Measurements from ENCODE around the gene TMEM63A. TPM values are rescaled to one million over a fixed set of nuclear protein-coding genes. Genes with fewer than 3 reads are reported as not detected.

The TMEM63A gene
- total and polyA plus RNA-seq, 2 of the 13 experiments (the other 11 are each of a cell fraction or from before 2014, with no cell fraction given), result 23.9 to 53.3 TPM

DNA sequence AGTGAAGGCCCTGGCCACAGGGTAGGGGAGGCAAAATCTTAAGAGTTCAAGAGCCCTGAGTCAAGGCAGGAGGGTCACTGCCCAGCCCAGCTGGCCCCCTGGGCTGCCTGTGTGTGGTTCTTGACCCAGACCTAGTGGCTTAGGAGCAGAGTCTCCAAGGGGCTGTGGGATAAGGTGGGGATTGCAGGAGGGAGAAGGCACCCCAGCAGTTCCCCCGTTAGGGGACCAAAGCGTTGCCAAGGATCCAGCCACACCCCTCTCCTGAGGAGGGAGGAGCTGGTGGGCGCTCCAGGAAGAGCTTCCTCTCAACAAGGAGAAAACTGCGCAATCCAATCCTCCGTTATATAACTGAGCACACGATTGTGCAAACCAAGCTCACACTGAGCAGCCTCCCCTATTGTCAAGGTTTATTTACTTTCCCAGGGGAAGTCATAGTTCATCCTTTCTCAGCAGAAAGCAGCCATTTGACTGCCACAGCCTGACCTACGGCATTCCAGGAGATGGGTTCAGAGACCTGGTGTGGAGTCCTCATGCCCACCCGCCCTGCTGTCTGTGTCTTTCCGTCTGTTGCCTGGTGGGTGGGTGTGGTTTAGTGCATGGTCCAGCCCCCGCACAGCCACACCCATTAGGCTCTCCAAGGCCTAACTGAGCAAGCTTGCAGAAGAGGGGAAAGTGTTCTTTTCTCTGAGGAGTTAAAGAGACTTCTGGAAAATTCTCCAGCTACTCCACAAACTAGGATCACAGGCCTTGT is 68.8 kb downstream of the TMEM63A start (continued):
- TF ChIP-seq, protein P1, sequence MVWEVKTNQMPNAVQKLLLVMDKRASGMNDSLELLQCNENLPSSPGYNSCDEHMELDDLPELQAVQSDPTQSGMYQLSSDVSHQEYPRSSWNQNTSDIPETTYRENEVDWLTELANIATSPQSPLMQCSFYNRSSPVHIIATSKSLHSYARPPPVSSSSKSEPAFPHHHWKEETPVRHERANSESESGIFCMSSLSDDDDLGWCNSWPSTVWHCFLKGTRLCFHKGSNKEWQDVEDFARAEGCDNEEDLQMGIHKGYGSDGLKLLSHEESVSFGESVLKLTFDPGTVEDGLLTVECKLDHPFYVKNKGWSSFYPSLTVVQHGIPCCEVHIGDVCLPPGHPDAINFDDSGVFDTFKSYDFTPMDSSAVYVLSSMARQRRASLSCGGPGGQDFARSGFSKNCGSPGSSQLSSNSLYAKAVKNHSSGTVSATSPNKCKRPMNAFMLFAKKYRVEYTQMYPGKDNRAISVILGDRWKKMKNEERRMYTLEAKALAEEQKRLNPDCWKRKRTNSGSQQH (CRISPR knock-in tag; IDR thresholded peaks at IDR 0.05; ENCODE audit: low read depth), result no peak
- TF ChIP-seq GPN1 (CRISPR knock-in tag; IDR thresholded peaks at IDR 0.05; ENCODE audit: borderline replicate concordance) (no peak), ZFP1 (CRISPR knock-in tag; IDR thresholded peaks at IDR 0.05) (peak; percentile 92), ZNF781 (CRISPR knock-in tag; IDR thresholded peaks at IDR 0.05; ENCODE audit: borderline replicate concordance, not compliant biosample characterization) (no peak), ZNF547 (CRISPR knock-in tag; IDR thresholded peaks at IDR 0.05) (peak; percentile 85; the same call in 1 of the 2 replicates), ZKSCAN5 (CRISPR knock-in tag; IDR thresholded peaks at IDR 0.05) (0 out of 2 replicates have a peak, but pooled peaks have one; percentile 40), CEBPG (CRISPR knock-in tag; IDR thresholded peaks at IDR 0.05) (peak; percentile 99), ZNF331 (CRISPR knock-in tag; IDR thresholded peaks at IDR 0.05) (peak; percentile 93), HNF4G (IDR thresholded peaks at IDR 0.05; ENCODE audit: borderline replicate concordance, low read depth, low read length) (peak; percentile 87), HNF4G (CRISPR knock-in tag; IDR thresholded peaks at IDR 0.05; ENCODE audit: borderline replicate concordance, low read depth) (peak; percentile 91), ZFP41 (CRISPR knock-in tag; IDR thresholded peaks at IDR 0.05; ENCODE audit: borderline replicate concordance) (no peak), MIER2 (CRISPR knock-in tag; IDR thresholded peaks at IDR 0.05) (peak; percentile 69; the same call in 1 of the 2 replicates), MED8 (CRISPR knock-in tag; IDR thresholded peaks at IDR 0.05; ENCODE audit: insufficient replicate concordance) (no peak), ZBTB7A (CRISPR knock-in tag; IDR thresholded peaks at IDR 0.05) (peak; percentile 78; the same call in 1 of the 2 replicates), YEATS2 (CRISPR knock-in tag; IDR thresholded peaks at IDR 0.05; ENCODE audit: borderline replicate concordance) (peak; percentile 82; the same call in 1 of the 2 replicates), MZF1 (CRISPR knock-in tag; IDR thresholded peaks at IDR 0.05; ENCODE audit: borderline replicate concordance) (peak; percentile 41; the same call in 1 of the 2 replicates)
- TF ChIP-seq, protein P2, sequence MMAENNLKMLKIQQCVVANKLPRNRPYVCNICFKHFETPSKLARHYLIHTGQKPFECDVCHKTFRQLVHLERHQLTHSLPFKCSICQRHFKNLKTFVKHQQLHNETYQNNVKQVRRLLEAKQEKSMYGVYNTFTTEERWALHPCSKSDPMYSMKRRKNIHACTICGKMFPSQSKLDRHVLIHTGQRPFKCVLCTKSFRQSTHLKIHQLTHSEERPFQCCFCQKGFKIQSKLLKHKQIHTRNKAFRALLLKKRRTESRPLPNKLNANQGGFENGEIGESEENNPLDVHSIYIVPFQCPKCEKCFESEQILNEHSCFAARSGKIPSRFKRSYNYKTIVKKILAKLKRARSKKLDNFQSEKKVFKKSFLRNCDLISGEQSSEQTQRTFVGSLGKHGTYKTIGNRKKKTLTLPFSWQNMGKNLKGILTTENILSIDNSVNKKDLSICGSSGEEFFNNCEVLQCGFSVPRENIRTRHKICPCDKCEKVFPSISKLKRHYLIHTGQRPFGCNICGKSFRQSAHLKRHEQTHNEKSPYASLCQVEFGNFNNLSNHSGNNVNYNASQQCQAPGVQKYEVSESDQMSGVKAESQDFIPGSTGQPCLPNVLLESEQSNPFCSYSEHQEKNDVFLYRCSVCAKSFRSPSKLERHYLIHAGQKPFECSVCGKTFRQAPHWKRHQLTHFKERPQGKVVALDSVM (CRISPR knock-in tag; IDR thresholded peaks at IDR 0.05), result no peak
- TF ChIP-seq, protein P3, sequence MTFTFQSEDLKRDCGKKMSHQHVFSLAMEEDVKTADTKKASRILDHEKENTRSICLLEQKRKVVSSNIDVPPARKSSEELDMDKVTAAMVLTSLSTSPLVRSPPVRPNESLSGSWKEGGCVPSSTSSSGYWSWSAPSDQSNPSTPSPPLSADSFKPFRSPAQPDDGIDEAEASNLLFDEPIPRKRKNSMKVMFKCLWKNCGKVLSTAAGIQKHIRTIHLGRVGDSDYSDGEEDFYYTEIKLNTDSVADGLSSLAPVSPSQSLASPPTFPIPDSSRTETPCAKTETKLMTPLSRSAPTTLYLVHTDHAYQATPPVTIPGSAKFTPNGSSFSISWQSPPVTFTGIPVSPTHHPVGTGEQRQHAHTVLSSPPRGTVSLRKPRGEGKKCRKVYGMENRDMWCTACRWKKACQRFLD (CRISPR knock-in tag; IDR thresholded peaks at IDR 0.05; ENCODE audit: borderline replicate concordance), result no peak
- TF ChIP-seq, protein P4, sequence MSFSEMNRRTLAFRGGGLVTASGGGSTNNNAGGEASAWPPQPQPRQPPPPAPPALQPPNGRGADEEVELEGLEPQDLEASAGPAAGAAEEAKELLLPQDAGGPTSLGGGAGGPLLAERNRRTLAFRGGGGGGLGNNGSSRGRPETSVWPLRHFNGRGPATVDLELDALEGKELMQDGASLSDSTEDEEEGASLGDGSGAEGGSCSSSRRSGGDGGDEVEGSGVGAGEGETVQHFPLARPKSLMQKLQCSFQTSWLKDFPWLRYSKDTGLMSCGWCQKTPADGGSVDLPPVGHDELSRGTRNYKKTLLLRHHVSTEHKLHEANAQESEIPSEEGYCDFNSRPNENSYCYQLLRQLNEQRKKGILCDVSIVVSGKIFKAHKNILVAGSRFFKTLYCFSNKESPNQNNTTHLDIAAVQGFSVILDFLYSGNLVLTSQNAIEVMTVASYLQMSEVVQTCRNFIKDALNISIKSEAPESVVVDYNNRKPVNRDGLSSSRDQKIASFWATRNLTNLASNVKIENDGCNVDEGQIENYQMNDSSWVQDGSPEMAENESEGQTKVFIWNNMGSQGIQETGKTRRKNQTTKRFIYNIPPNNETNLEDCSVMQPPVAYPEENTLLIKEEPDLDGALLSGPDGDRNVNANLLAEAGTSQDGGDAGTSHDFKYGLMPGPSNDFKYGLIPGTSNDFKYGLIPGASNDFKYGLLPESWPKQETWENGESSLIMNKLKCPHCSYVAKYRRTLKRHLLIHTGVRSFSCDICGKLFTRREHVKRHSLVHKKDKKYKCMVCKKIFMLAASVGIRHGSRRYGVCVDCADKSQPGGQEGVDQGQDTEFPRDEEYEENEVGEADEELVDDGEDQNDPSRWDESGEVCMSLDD (CRISPR knock-in tag; IDR thresholded peaks at IDR 0.05; ENCODE audit: borderline replicate concordance), result 0 out of 2 replicates have a peak, but pooled peaks have one; percentile 40
- TF ChIP-seq, protein P5, sequence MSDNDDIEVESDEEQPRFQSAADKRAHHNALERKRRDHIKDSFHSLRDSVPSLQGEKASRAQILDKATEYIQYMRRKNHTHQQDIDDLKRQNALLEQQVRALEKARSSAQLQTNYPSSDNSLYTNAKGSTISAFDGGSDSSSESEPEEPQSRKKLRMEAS (IDR thresholded peaks at IDR 0.05), result peak; percentile 72

Measured in HepG2 (cell line).